Natural killer cell (primary cell): ENCODE data around the gene ABCB10. TPM values are rescaled to one million over a fixed set of nuclear protein-coding genes. Genes with fewer than 3 reads are reported as not detected.
"Not testable (repeated sequence)": the region's sequence is repeated elsewhere in the genome, so short reads cannot be mapped to it uniquely, and the experiment has no call there.

ENCODE experiments used
- ATAC-seq, 3 donors: fragments of 150-1000 bp in 2 of 3; fragments of 200-7000 bp in 1 of 3; cut with Tn5 transposase; 1 replicate in 1 of 3; 2 replicates in 2 of 3; pipeline ENCODE4 v1.10.0; 2021; ENCODE audit warnings: mild to moderate bottlenecking in 2 of 3, moderate library complexity in 2 of 3
- DNase-seq, 2 donors: peaks; one replicate each; pipeline versions ENCODE4 v3.0.0 to v3.0.0-alpha.2; 2013 to 2021; ENCODE audit warnings: mixed read lengths in 1 of 2
- H3K27ac ChIP-seq: one replicate; pipeline ENCODE4 v1.5.1; 2013; ENCODE audit warnings: mild to moderate bottlenecking, low read length
- H3K27me3 ChIP-seq: one replicate; pipeline ENCODE4 v1.6.1; 2013; ENCODE audit warnings: low read length; ENCODE audit not compliant: control insufficient read depth, insufficient read depth
- H3K36me3 ChIP-seq: one replicate; pipeline ENCODE4 v1.6.1; 2013; ENCODE audit warnings: low read length; ENCODE audit not compliant: control insufficient read depth, insufficient read depth
- H3K4me1 ChIP-seq: one replicate; pipeline ENCODE4 v1.6.1; 2013; ENCODE audit warnings: low read length; ENCODE audit not compliant: control insufficient read depth, insufficient read depth
- H3K4me3 ChIP-seq: one replicate; pipeline ENCODE4 v1.5.1; 2013; ENCODE audit warnings: low read length
- H3K9me3 ChIP-seq: one replicate; pipeline ENCODE4 v1.6.1; 2013; ENCODE audit warnings: low read length; ENCODE audit not compliant: control insufficient read depth, insufficient read depth
- H3K27ac Mint-ChIP-seq, 2 donors: one replicate each; pipeline ENCODE4 v1.8.0; 2022; ENCODE audit warnings: mild to moderate bottlenecking in 2 of 2, mixed read lengths in 2 of 2, moderate library complexity in 1 of 2
- H3K27me3 Mint-ChIP-seq, 2 donors: one replicate each; pipeline ENCODE4 v1.8.0; 2022; ENCODE audit warnings: low read depth in 2 of 2, mixed read lengths in 2 of 2
- H3K36me3 Mint-ChIP-seq: one replicate; pipeline ENCODE4 v1.8.0; 2022; ENCODE audit warnings: mixed read lengths
- H3K4me1 Mint-ChIP-seq, 2 donors: one replicate each; pipeline ENCODE4 v1.8.0; 2022; ENCODE audit warnings: mixed read lengths in 2 of 2
- H3K4me3 Mint-ChIP-seq: one replicate; pipeline ENCODE4 v1.8.0; 2022; ENCODE audit warnings: mild to moderate bottlenecking, moderate library complexity, mixed read lengths
- H3K9me3 Mint-ChIP-seq, 2 donors: one replicate each; pipeline ENCODE4 v1.8.0; 2022; ENCODE audit warnings: mixed read lengths in 2 of 2
- WGBS: methylation state at CpG from one replicate; pipeline ENCODE4 v1.1.7; 2013; ENCODE audit warnings: missing lambda C conversion rate; ENCODE audit not compliant: insufficient coverage; 5-methylcytosine and 5-hydroxymethylcytosine counted together
- intact Hi-C: fragments of 100-400 bp; cut with micrococcal nuclease; formaldehyde crosslinking; loops from one replicate; pipeline ENCODE4 v1.14.2; 2022
- total RNA-seq, 4 donors: library from RNA; stranded (reverse); fragments of 120-200 nt in 1 of 4; gene quantifications; one replicate each; pipeline versions ENCODE4 v1.2.3 to v1.2.4, GENCODE V29; 2013 to 2022
- TF ChIP-seq, protein P1 (sequence below): fragments of 200-600 bp; IDR thresholded peaks from one replicate; pipeline ENCODE4 v1.8.0; 2022; ENCODE audit warnings: antibody characterized with exemption

ABCB10 gene
- total RNA-seq, 3 donors from 2014 or later (not counting 1 experiment from before 2014, with no cell fraction given), result 22.0 to 23.3 (median 22.0) TPM

- H3K27me3 Mint-ChIP-seq, result no peaks in the 10 kb centered on the region
- no peaks in the 10 kb centered on the region for H3K27me3 ChIP-seq
- intact Hi-C loops, result no loop called here
- peaks cover 33% of the 10 kb centered on the region for H3K36me3 ChIP-seq
- peaks cover 6% of the 10 kb centered on the region for H3K36me3 Mint-ChIP-seq
- H3K4me1 ChIP-seq, result no peaks in the 10 kb centered on the region
- peaks cover 16 to 24% of the 10 kb centered on the region in 2 donors for H3K4me1 Mint-ChIP-seq
- H3K27ac ChIP-seq, result no peak overlapping the region
- H3K9me3 Mint-ChIP-seq, result no peaks in the 10 kb centered on the region
- DNase-seq (no peak), ATAC-seq (no peak)
- H3K9me3 ChIP-seq, result no peaks in the 10 kb centered on the region
- TF ChIP-seq, protein P1, sequence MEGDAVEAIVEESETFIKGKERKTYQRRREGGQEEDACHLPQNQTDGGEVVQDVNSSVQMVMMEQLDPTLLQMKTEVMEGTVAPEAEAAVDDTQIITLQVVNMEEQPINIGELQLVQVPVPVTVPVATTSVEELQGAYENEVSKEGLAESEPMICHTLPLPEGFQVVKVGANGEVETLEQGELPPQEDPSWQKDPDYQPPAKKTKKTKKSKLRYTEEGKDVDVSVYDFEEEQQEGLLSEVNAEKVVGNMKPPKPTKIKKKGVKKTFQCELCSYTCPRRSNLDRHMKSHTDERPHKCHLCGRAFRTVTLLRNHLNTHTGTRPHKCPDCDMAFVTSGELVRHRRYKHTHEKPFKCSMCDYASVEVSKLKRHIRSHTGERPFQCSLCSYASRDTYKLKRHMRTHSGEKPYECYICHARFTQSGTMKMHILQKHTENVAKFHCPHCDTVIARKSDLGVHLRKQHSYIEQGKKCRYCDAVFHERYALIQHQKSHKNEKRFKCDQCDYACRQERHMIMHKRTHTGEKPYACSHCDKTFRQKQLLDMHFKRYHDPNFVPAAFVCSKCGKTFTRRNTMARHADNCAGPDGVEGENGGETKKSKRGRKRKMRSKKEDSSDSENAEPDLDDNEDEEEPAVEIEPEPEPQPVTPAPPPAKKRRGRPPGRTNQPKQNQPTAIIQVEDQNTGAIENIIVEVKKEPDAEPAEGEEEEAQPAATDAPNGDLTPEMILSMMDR, result no peak
- H3K4me3 Mint-ChIP-seq, result no peak overlapping the region
- peak overlapping the region in 1 of 2 donors; percentile 31 for H3K27ac Mint-ChIP-seq
- WGBS, result 66% methylated on average over 6 of the region's 7 CpGs
- H3K4me3 ChIP-seq, result no peak overlapping the region
Observed at GRCh38 chr1:229596925-229597699, 38.6 kb upstream of the ABCB10 start.

GRCh38 chr1:229595876-229596275 is 37.4 kb upstream of the ABCB10 start:
- peaks cover 16% of the 10 kb centered on the region in 2 donors for H3K4me1 Mint-ChIP-seq
- H3K36me3 Mint-ChIP-seq, H3K4me3 ChIP-seq, H3K9me3 Mint-ChIP-seq, H3K9me3 ChIP-seq, H3K4me1 ChIP-seq, H3K27ac Mint-ChIP-seq, H3K4me3 Mint-ChIP-seq, DNase-seq, H3K27ac ChIP-seq, H3K27me3 Mint-ChIP-seq, intact Hi-C loops, ATAC-seq, H3K27me3 ChIP-seq: not testable (repeated sequence)
- 99% methylated on average over 7 of the region's 7 CpGs for WGBS
- H3K36me3 ChIP-seq, result peaks cover 25% of the 10 kb centered on the region

GRCh38 chr1:229594227-229595008 is 35.9 kb upstream of the ABCB10 start:
- no peak overlapping the region for H3K4me3 Mint-ChIP-seq
- H3K27me3 Mint-ChIP-seq, result no peaks in the 10 kb centered on the region
- Histone ChIP-seq H3K4me3 (no peak overlapping the region), H3K27ac (no peak overlapping the region), H3K9me3 (no peaks in the 10 kb centered on the region), H3K4me1 (no peaks in the 10 kb centered on the region), H3K36me3 (peaks cover 23% of the 10 kb centered on the region), H3K27me3 (no peaks in the 10 kb centered on the region)
- no peaks in the 10 kb centered on the region for H3K9me3 Mint-ChIP-seq
- intact Hi-C loops, result no loop called here
- no peak overlapping the region for H3K27ac Mint-ChIP-seq
- peaks cover 14 to 16% of the 10 kb centered on the region in 2 donors for H3K4me1 Mint-ChIP-seq
- ATAC-seq (no peak), DNase-seq (no peak)
- TF ChIP-seq, protein P1, result no peak
- 95% methylated on average over 34 of the region's 34 CpGs for WGBS
- no peaks in the 10 kb centered on the region for H3K36me3 Mint-ChIP-seq

GRCh38 chr1:229593800-229594199 is 35.3 kb upstream of the ABCB10 start:
- Mint-ChIP-seq H3K4me1 (peaks cover 10 to 16% of the 10 kb centered on the region in 2 donors), H3K36me3 (no peaks in the 10 kb centered on the region), H3K27ac (no peak overlapping the region), H3K4me3 (no peak overlapping the region), H3K9me3 (no peaks in the 10 kb centered on the region), H3K27me3 (no peaks in the 10 kb centered on the region)
- over 99% methylated on average over 11 of the region's 12 CpGs for WGBS
- Histone ChIP-seq H3K4me1 (no peaks in the 10 kb centered on the region), H3K27ac (no peak overlapping the region), H3K27me3 (no peaks in the 10 kb centered on the region), H3K9me3 (no peaks in the 10 kb centered on the region), H3K4me3 (no peak overlapping the region), H3K36me3 (peaks cover 21% of the 10 kb centered on the region)
- TF ChIP-seq, protein P1, result no peak
- ATAC-seq, result no peak
- intact Hi-C loops, result no loop called here
- DNase-seq, result no peak
